ENCODE data around the gene PHACTR4. TPM values are rescaled to one million over a fixed set of nuclear protein-coding genes. Genes with fewer than 3 reads are reported as not detected.

Gene PHACTR4
- total and polyA plus RNA-seq, 9 of the 15 experiments (the other 6 are each of a cell fraction or from before 2014, with no cell fraction given), result 6.4 to 43.6 (median 14.2) TPM

DNA sequence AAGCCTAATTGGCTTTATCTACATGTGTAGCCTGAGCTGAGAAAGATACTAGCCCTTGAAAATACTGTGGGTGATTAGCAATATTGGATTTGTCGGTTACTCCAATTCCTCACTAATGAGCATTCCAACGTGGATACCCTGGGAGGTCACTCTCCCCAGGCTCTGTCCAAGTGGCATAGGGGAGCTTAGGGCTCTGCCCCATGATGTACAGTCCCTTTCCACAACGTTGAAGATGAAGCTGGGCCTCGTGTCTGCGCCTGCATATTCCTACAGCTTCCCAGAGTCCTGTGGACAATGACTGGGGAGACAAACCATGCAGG is 138.9 kb downstream of the PHACTR4 start (continued):
- peak; percentile 36; the same call in 1 of the 2 replicates for TF ChIP-seq STAT5A (IDR thresholded peaks at IDR 0.05; ENCODE audit: borderline replicate concordance, low read length)
- TF ChIP-seq ERF (CRISPR knock-in tag; IDR thresholded peaks at IDR 0.05), result peak; percentile 85; the same call in 1 of the 2 replicates
- peak; percentile 92 for TF ChIP-seq POLR2AphosphoS5 (IDR thresholded peaks at IDR 0.05; ENCODE audit: control insufficient read depth, insufficient read depth, low read depth, low read length)
- TF ChIP-seq POLR2B (IDR thresholded peaks at IDR 0.05; ENCODE audit: low read depth, partially characterized antibody), result peak; percentile 16
- no peak for TF ChIP-seq NR2C2 (CRISPR knock-in tag; IDR thresholded peaks at IDR 0.05)
- TF ChIP-seq NR2C2 (tag; IDR thresholded peaks at IDR 0.05), result no peak
- peak; percentile 34; the same call in 1 of the 2 replicates for TF ChIP-seq ZNF717 (CRISPR knock-in tag; IDR thresholded peaks at IDR 0.05)
- TF ChIP-seq ZNF830 (CRISPR knock-in tag; IDR thresholded peaks at IDR 0.05), result 0 out of 2 replicates have a peak, but pooled peaks have one; percentile 42
- TF ChIP-seq, protein P1, sequence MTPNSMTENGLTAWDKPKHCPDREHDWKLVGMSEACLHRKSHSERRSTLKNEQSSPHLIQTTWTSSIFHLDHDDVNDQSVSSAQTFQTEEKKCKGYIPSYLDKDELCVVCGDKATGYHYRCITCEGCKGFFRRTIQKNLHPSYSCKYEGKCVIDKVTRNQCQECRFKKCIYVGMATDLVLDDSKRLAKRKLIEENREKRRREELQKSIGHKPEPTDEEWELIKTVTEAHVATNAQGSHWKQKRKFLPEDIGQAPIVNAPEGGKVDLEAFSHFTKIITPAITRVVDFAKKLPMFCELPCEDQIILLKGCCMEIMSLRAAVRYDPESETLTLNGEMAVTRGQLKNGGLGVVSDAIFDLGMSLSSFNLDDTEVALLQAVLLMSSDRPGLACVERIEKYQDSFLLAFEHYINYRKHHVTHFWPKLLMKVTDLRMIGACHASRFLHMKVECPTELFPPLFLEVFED (CRISPR knock-in tag; conservative IDR thresholded peaks at IDR 0.05), result 0 out of 2 replicates have a peak, but pooled peaks have one; percentile 54
- peak; percentile 95 for TF ChIP-seq ILF3 (IDR thresholded peaks at IDR 0.05; ENCODE audit: borderline replicate concordance)
- TF ChIP-seq HNRNPUL1 (IDR thresholded peaks at IDR 0.05; ENCODE audit: low read length), result peak; percentile 96
- peak; percentile 29; the same call in 1 of the 2 replicates for TF ChIP-seq MYC (IDR thresholded peaks at IDR 0.05; ENCODE audit: low read depth, low read length)
- no peak; the same call in 1 of the 2 replicates for TF ChIP-seq MYC (CRISPR knock-in tag; IDR thresholded peaks at IDR 0.05; ENCODE audit: borderline replicate concordance, low read depth)
- 0 out of 2 replicates have a peak, but pooled peaks have one; percentile 17 for TF ChIP-seq EP400 (IDR thresholded peaks at IDR 0.05)
- peak; percentile 71 for TF ChIP-seq EWSR1 (IDR thresholded peaks at IDR 0.05; ENCODE audit: borderline replicate concordance, low read depth, partially characterized antibody)
- TF ChIP-seq, protein P2, sequence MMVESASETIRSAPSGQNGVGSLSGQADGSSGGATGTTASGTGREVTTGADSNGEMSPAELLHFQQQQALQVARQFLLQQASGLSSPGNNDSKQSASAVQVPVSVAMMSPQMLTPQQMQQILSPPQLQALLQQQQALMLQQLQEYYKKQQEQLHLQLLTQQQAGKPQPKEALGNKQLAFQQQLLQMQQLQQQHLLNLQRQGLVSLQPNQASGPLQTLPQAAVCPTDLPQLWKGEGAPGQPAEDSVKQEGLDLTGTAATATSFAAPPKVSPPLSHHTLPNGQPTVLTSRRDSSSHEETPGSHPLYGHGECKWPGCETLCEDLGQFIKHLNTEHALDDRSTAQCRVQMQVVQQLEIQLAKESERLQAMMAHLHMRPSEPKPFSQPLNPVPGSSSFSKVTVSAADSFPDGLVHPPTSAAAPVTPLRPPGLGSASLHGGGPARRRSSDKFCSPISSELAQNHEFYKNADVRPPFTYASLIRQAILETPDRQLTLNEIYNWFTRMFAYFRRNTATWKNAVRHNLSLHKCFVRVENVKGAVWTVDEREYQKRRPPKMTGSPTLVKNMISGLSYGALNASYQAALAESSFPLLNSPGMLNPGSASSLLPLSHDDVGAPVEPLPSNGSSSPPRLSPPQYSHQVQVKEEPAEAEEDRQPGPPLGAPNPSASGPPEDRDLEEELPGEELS (CRISPR knock-in tag; IDR thresholded peaks at IDR 0.05; ENCODE audit: borderline replicate concordance), result 0 out of 2 replicates have a peak, but pooled peaks have one; percentile 6
- TF ChIP-seq KHSRP (IDR thresholded peaks at IDR 0.05), result peak; percentile 57; the same call in 1 of the 2 replicates
- TF ChIP-seq, protein P3, sequence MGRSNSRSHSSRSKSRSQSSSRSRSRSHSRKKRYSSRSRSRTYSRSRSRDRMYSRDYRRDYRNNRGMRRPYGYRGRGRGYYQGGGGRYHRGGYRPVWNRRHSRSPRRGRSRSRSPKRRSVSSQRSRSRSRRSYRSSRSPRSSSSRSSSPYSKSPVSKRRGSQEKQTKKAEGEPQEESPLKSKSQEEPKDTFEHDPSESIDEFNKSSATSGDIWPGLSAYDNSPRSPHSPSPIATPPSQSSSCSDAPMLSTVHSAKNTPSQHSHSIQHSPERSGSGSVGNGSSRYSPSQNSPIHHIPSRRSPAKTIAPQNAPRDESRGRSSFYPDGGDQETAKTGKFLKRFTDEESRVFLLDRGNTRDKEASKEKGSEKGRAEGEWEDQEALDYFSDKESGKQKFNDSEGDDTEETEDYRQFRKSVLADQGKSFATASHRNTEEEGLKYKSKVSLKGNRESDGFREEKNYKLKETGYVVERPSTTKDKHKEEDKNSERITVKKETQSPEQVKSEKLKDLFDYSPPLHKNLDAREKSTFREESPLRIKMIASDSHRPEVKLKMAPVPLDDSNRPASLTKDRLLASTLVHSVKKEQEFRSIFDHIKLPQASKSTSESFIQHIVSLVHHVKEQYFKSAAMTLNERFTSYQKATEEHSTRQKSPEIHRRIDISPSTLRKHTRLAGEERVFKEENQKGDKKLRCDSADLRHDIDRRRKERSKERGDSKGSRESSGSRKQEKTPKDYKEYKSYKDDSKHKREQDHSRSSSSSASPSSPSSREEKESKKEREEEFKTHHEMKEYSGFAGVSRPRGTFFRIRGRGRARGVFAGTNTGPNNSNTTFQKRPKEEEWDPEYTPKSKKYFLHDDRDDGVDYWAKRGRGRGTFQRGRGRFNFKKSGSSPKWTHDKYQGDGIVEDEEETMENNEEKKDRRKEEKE (IDR thresholded peaks at IDR 0.05; ENCODE audit: borderline replicate concordance in 1 of 2, control insufficient read depth in 1 of 2, low read depth in 2 of 2, low read length in 1 of 2), result peak in 1 of 2 experiments; percentile 90; a peak in 1 of 4 replicates
- no peak for TF ChIP-seq POLR3G (IDR thresholded peaks at IDR 0.05; ENCODE audit: extremely low read depth, insufficient read length, insufficient replicate concordance)
- TF ChIP-seq BCL6 (CRISPR knock-in tag; IDR thresholded peaks at IDR 0.05), result peak; percentile 24; the same call in 1 of the 2 replicates
- TF ChIP-seq FOXA3 (CRISPR knock-in tag; conservative IDR thresholded peaks at IDR 0.05 in 1 of 2, IDR thresholded peaks at IDR 0.05 in 1 of 2), result no peak
- TF ChIP-seq SNRNP70 (optimal IDR thresholded peaks at IDR 0.05; ENCODE audit: low read depth, low read length), result peak; percentile 50
- peak; percentile 87 for TF ChIP-seq ZNF253 (CRISPR knock-in tag; conservative IDR thresholded peaks at IDR 0.05)
- TF ChIP-seq ZBTB17 (CRISPR knock-in tag; IDR thresholded peaks at IDR 0.05), result 0 out of 2 replicates have a peak, but pooled peaks have one; percentile 13

Data from K562 (cell line).